Tibial artery (tissue), 4 donors: Measurements from ENCODE around the gene TRMT2A.
A peak's percentile ranks its signal among the peaks of the same experiment; 100 is the strongest.

ENCODE experiments used
- DNase-seq, 2 donors: peaks; one replicate each; pipeline ENCODE4 v3.0.0-alpha.2; 2019
- H3K27ac ChIP-seq, 2 donors: fragments of 200-600 bp; sonication (generic) in 1 of 2; 1 replicate in 1 of 2; 2 replicates in 1 of 2; pipeline ENCODE4 v1.5.1; 2018 to 2019; ENCODE audit warnings: mild to moderate bottlenecking in 1 of 2
- H3K27me3 ChIP-seq, 2 donors: fragments of 200-600 bp; sonication (generic) in 1 of 2; one replicate each; pipeline versions ENCODE4 v1.5.1 to v1.6.0; 2016 to 2019
- H3K36me3 ChIP-seq, 3 donors: fragments of 200-600 bp; sonication (generic) in 2 of 3; one replicate each; pipeline ENCODE4 v1.5.1; 2016 to 2019; ENCODE audit warnings: mild to moderate bottlenecking in 2 of 3
- H3K4me1 ChIP-seq, 4 donors: fragments of 200-600 bp; sonication (generic) in 2 of 4; 1 replicate in 3 of 4; 2 replicates in 1 of 4; pipeline ENCODE4 v1.5.1; 2016 to 2019
- H3K4me3 ChIP-seq, 2 donors: fragments of 200-600 bp; sonication (generic) in 1 of 2; 1 replicate in 1 of 2; 2 replicates in 1 of 2; pipeline ENCODE4 v1.5.1; 2018 to 2019; ENCODE audit warnings: mild to moderate bottlenecking in 2 of 2
- H3K9me3 ChIP-seq, 3 donors: fragments of 200-600 bp; sonication (generic) in 1 of 3; one replicate each; pipeline ENCODE4 v1.5.1; 2016 to 2019
- CTCF ChIP-seq, 2 experiments: fragments of 200-600 bp in 1 of 2; fragments of 450-650 bp in 1 of 2; IDR thresholded peaks; one replicate each; pipeline ENCODE4 v1.5.1; 2017 to 2019; ENCODE audit warnings: antibody characterized with exemption in 2 of 2, mild to moderate bottlenecking in 1 of 2, moderate library complexity in 1 of 2
- intact Hi-C: fragments of 100-400 bp; cut with DNase I; formaldehyde crosslinking; loops from one replicate; pipeline ENCODE4 v1.15.0; 2023; ENCODE audit warnings: low total_unique reads

TRMT2A gene

GRCh38 chr22:20156611-20157429 is 39.8 kb upstream of the TRMT2A start:
- peaks cover 0 to 8% (median 2%) of the 10 kb centered on the region in 4 donors for H3K4me1 ChIP-seq
- H3K27ac ChIP-seq: no peak overlapping the region
- no peaks in the 10 kb centered on the region for H3K36me3 ChIP-seq
- peak; percentile 76 to 88 for DNase-seq
- H3K9me3 ChIP-seq: no peaks in the 10 kb centered on the region
- H3K27me3 ChIP-seq: peaks cover 0 to 46% of the 10 kb centered on the region in 2 donors
- peak; percentile 98 to 100 for TF ChIP-seq CTCF (IDR thresholded peaks at IDR 0.05)
- intact Hi-C loops: loop anchor here (1.0 kb wide), 2 partner anchors 111 to 128 kb away; partner anchors contain the start of gene RTN4R
- H3K4me3 ChIP-seq: no peak overlapping the region

DNA sequence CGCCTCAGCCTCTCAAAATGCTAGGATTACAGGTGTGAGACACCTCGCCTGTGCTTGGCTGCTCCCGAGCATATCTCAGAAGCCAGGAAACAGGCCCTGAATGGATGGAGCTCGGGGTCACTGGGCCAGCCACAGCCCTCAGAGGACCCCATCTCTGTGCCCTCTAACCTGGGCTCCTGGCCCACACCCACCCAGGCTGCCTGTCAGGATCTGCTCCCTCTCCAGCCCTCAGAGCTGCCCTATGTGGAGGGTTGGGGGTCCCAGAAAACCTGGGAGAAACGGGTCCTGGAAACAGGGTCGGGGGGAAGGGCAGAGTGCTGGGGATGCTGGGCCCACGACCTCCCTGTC is 39.0 kb upstream of the TRMT2A start:
- H3K4me3 ChIP-seq: no peak overlapping the region
- no peaks in the 10 kb centered on the region for H3K36me3 ChIP-seq
- intact Hi-C loops: no loop called here
- no peak for DNase-seq
- peaks cover 0 to 46% of the 10 kb centered on the region in 2 donors for H3K27me3 ChIP-seq
- H3K4me1 ChIP-seq: peaks cover 0 to 8% (median 2%) of the 10 kb centered on the region in 4 donors
- H3K27ac ChIP-seq: no peak overlapping the region
- TF ChIP-seq CTCF (IDR thresholded peaks at IDR 0.05): no peak
- H3K9me3 ChIP-seq: no peaks in the 10 kb centered on the region

GRCh38 chr22:20155330-20156041 is 38.5 kb upstream of the TRMT2A start:
- Histone ChIP-seq H3K9me3 (no peaks in the 10 kb centered on the region), H3K4me3 (no peak overlapping the region), H3K4me1 (peaks cover 0 to 8% (median 2%) of the 10 kb centered on the region in 4 donors), H3K27me3 (peaks cover 0 to 46% of the 10 kb centered on the region in 2 donors), H3K36me3 (no peaks in the 10 kb centered on the region), H3K27ac (no peak overlapping the region)
- intact Hi-C loops: no loop called here
- TF ChIP-seq CTCF (IDR thresholded peaks at IDR 0.05): no peak
- DNase-seq: no peak

GRCh38 chr22:20154602-20155187 is 37.7 kb upstream of the TRMT2A start:
- Histone ChIP-seq H3K27me3 (peaks cover 0 to 42% of the 10 kb centered on the region in 2 donors), H3K9me3 (no peaks in the 10 kb centered on the region), H3K27ac (no peak overlapping the region), H3K4me3 (no peak overlapping the region), H3K4me1 (peaks cover 0 to 8% (median 2%) of the 10 kb centered on the region in 4 donors), H3K36me3 (no peaks in the 10 kb centered on the region)
- DNase-seq: no peak
- no peak for TF ChIP-seq CTCF (IDR thresholded peaks at IDR 0.05)
- intact Hi-C loops: no loop called here

- Histone ChIP-seq H3K27ac (no peak overlapping the region), H3K4me3 (no peak overlapping the region), H3K36me3 (no peaks in the 10 kb centered on the region), H3K9me3 (no peaks in the 10 kb centered on the region), H3K4me1 (peaks cover 0 to 8% (median 2%) of the 10 kb centered on the region in 4 donors), H3K27me3 (peaks cover 0 to 42% of the 10 kb centered on the region in 2 donors)
- DNase-seq: no peak
- no peak for TF ChIP-seq CTCF (IDR thresholded peaks at IDR 0.05)
- intact Hi-C loops: no loop called here
Observed at GRCh38 chr22:20153945-20154344, 36.9 kb upstream of the TRMT2A start.
